IMR-90 (cell line): ENCODE data around the gene PAQR9.
A peak's percentile ranks its signal among the peaks of the same experiment; 100 is the strongest.

Experiments
- NFE2L2 ChIP-seq: fragments of 150-350 bp; IDR thresholded peaks from 2 replicates; pipeline ENCODE4 v1.6.1; 2016; ENCODE audit warnings: low read depth, mild to moderate bottlenecking, low read length
- POLR2A ChIP-seq: IDR thresholded peaks from 2 replicates; pipeline ENCODE4 v1.6.1; 2012; ENCODE audit warnings: mild to moderate bottlenecking, low read depth, low read length
- RAD21 ChIP-seq: IDR thresholded peaks from 2 replicates; pipeline ENCODE4 v1.6.1; 2012; ENCODE audit warnings: low read length, improper control_type of control experiment
- USF2 ChIP-seq: fragments of 150-350 bp; IDR thresholded peaks from 2 replicates; pipeline ENCODE4 v1.6.1; 2017; ENCODE audit warnings: mild to moderate bottlenecking, antibody characterized with exemption, low read length, low read depth
- TF ChIP-seq, protein P1 (sequence below): conservative IDR thresholded peaks from 2 replicates; pipeline ENCODE4 v1.5.1; 2012; ENCODE audit warnings: mild to moderate bottlenecking, low read depth, low read length, improper control_type of control experiment

GRCh38 chr3:142987080-142987700 lies 23.7 kb upstream of the PAQR9 start:
- no peak for TF ChIP-seq POLR2A
- TF ChIP-seq, protein P1, sequence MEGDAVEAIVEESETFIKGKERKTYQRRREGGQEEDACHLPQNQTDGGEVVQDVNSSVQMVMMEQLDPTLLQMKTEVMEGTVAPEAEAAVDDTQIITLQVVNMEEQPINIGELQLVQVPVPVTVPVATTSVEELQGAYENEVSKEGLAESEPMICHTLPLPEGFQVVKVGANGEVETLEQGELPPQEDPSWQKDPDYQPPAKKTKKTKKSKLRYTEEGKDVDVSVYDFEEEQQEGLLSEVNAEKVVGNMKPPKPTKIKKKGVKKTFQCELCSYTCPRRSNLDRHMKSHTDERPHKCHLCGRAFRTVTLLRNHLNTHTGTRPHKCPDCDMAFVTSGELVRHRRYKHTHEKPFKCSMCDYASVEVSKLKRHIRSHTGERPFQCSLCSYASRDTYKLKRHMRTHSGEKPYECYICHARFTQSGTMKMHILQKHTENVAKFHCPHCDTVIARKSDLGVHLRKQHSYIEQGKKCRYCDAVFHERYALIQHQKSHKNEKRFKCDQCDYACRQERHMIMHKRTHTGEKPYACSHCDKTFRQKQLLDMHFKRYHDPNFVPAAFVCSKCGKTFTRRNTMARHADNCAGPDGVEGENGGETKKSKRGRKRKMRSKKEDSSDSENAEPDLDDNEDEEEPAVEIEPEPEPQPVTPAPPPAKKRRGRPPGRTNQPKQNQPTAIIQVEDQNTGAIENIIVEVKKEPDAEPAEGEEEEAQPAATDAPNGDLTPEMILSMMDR, result peak; percentile 68
- TF ChIP-seq RAD21, result peak; percentile 63
- no peak for TF ChIP-seq NFE2L2
- TF ChIP-seq USF2, result no peak
